ENCODE measurements around the gene GAS7.
"Not testable (repeated sequence)": the region's sequence is repeated elsewhere in the genome, so short reads cannot be mapped to it uniquely, and the experiment has no call there.

The GAS7 gene

DNA sequence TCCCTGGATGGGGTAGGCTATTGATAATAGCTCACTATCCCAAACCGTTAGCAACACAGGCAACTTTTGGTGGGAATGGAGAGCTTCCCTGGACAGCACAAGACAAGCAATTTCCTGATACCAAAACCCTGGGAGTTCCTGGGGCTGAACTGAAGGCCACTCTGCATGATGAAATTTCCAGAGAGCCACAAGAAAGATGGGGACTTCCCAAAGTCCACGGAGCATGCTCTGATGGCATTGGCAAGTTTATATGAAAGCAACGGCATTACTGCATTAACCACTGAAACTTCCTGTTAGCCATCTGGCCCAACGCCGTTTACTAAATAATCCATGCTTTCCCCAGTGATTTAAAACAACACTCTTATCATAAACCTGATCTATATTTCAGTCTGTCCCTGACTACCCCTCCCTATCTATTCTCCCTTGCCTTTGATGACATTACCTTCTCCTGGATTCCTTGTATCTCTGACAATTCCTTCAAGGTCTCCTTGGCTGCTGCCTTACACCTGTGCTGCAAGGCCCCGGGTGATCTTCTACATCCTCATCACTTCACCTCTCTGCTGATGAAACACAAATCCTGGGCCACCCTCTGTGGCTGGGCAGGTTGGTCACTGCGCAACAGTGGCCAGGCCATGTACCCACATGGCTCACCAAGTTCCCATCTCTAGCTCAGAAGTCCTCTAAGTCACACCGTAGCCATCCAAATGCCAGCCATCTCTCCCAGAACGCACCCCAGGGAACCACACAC is 184.9 kb downstream of the GAS7 start:
- Mint-ChIP-seq H3K4me1 (peaks cover 7% of the 10 kb centered on the region), H3K27me3 (peaks cover 4% of the 10 kb centered on the region), H3K9me3 (no peaks in the 10 kb centered on the region), H3K27ac (peak overlapping the region; percentile 72 to 88), H3K4me3 (peak overlapping the region in 1 of 2 donors; percentile 3)
- DNase-seq (peak in 1 of 2 donors; percentile 19), ATAC-seq (peak; percentile 48)

- ATAC-seq (no peak), DNase-seq (no peak)
- Mint-ChIP-seq H3K9me3 (no peaks in the 10 kb centered on the region), H3K4me1 (peaks cover 7% of the 10 kb centered on the region), H3K27ac (no peak overlapping the region), H3K27me3 (no peaks in the 10 kb centered on the region), H3K4me3 (no peak overlapping the region)
Measured at GRCh38 chr17:10010752-10011151, 187.7 kb downstream of the GAS7 start.

DNA sequence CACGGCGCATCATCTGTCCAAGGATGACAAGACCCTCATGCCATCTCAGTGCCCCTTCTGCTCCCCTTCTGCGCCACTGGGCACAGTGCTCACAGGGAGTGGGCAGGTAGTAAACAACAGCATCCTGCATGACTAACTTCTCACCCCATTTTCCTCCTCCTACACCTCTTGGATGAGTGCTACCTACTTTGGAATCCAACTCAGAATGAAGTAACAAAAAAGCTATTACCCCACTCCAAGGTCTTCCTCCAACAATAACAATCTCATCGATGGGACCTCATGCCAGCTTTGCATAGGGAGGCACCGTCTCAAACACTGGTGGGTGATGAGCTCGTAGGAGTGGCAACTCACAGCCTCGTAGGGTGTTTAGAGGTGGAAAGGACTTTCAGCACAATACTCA is 194.7 kb downstream of the GAS7 start:
- H3K4me3 Mint-ChIP-seq = no peak overlapping the region
- ATAC-seq (no peak), DNase-seq (no peak)
- peaks cover 9% of the 10 kb centered on the region for H3K27me3 Mint-ChIP-seq
- H3K9me3 Mint-ChIP-seq = no peaks in the 10 kb centered on the region
- H3K27ac Mint-ChIP-seq = no peak overlapping the region
- H3K4me1 Mint-ChIP-seq = no peaks in the 10 kb centered on the region

DNA sequence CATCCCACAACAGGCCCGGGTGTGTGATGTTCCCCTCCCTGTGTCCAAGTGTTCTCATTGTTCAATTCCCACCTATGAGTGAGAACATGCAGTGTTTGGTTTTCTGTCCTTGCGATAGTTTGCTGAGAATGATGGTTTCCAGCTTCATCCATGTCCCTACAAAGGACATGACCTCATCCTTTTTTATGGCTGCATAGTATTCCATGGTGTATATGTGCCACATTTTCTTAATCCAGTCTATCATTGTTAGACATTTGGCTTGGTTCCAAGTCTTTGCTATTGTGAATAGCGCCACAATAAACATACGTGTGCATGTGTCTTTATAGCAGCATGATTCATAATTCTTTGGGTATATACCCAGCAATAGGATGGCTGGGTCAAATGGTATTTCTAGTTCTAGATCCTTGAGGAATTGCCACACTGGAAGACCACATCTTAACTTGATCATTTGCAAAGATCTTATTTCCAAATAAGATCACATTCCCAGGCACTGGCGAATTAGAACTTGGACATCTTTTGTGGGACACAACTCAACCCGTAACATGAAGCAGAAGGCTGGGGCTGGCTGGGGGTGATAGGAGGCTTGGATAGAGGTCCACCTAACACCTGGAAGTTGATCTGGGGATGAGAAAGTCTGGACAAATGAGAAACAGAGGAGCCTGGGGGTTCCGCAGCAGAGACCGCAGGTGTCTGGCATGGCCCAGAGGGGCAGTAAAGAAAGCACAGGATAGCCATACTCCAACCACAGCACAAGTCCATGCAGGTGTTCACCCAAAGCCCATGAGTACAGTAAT is 195.6 kb downstream of the GAS7 start:
- not testable (repeated sequence) for ATAC-seq, H3K9me3 Mint-ChIP-seq, H3K4me3 Mint-ChIP-seq, H3K4me1 Mint-ChIP-seq, H3K27me3 Mint-ChIP-seq, H3K27ac Mint-ChIP-seq, DNase-seq

- Mint-ChIP-seq H3K9me3 (no peaks in the 10 kb centered on the region), H3K4me1 (no peaks in the 10 kb centered on the region), H3K27ac (no peak overlapping the region), H3K27me3 (peaks cover 9% of the 10 kb centered on the region), H3K4me3 (no peak overlapping the region)
- ATAC-seq (no peak), DNase-seq (no peak)
Measured at GRCh38 chr17:10001306-10001873, 197.0 kb downstream of the GAS7 start.

DNA sequence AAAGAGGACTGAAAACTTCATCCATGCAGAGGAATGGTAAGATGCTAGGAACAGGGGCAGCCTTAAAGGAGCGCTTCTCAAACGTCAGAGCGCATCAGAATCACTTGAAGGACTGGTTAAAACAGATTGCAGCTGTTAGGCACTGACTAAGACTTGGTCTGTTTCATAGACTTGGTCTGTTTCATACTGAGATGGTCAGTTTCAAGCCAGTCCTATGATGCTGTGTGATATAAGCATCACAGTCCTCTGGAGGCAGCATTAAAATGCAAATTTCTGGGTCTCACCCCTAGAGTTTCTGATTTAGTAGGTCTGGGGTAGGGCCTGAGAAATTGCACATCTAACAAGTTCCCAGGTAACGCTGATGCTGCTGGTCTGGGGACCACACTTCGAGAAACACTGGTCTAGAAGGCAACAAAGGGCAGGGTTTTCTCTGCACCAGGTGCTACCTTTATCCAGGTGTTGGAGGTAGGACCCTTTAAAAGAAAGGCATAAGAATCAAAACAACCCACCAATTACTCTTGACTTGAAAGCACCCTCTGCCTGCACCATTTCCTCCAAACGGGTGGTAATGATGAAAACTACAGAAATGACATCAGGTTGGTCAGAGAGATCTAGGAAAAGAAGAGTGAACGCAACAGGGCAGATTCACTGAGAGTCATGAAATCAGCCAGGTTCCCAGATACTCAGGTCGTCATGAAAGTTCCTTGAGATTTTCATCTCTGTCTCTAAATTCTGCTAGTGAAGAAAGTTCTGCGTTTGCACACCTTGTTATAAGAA is 198.3 kb downstream of the GAS7 start:
- no peaks in the 10 kb centered on the region for H3K9me3 Mint-ChIP-seq
- DNase-seq (no peak), ATAC-seq (no peak)
- no peaks in the 10 kb centered on the region for H3K4me1 Mint-ChIP-seq
- H3K4me3 Mint-ChIP-seq = no peak overlapping the region
- peaks cover 9% of the 10 kb centered on the region for H3K27me3 Mint-ChIP-seq
- H3K27ac Mint-ChIP-seq = no peak overlapping the region

DNA sequence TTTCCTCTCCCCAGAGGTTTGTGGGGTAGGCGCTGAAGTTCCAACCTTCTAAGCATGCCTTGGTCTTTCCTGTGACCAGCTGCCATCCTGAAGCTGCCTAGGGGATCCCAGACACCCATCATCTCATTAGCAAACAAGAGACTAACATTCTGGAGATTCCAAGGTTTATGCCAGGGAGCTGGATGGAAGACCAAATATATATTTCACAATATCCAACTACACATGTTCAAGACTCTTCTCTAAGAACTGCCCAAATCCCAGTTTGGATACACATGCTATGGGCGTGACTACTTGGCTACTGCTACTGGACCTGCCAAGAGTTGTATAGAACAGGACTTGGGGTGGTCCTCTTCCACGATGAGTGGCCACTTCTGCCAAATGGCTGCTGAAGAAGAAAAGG is 200.3 kb downstream of the GAS7 start:
- H3K27ac Mint-ChIP-seq = no peak overlapping the region
- no peak for DNase-seq

DNA sequence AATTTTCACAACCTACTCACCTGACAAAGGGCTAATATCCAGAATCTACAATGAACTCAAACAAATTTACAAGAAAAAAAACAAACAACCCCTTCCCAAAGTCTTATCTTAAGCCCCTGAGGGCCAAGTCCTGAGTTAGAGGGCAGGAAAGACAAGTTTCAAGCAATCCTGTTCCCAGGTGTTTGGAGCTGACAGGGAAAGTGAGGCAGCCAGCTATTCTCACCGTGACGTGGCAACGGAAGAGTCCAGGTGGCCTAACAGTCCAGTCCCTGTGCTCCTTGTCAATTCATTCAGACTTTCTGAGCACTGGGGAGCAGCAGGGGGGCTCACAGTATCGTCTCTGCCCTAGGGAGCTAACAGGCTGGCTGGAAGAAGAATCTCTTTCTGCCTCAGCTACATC is 203.6 kb downstream of the GAS7 start:
- H3K27ac Mint-ChIP-seq = no peak overlapping the region
- peaks cover 0 to 5% of the 10 kb centered on the region in 2 donors for H3K9me3 Mint-ChIP-seq
- DNase-seq (no peak), ATAC-seq (no peak)
- no peaks in the 10 kb centered on the region for H3K4me1 Mint-ChIP-seq
- H3K27me3 Mint-ChIP-seq = no peaks in the 10 kb centered on the region
- H3K4me3 Mint-ChIP-seq = no peak overlapping the region

More for the DNA sequence above, 200.3 kb downstream of the GAS7 start:
- Mint-ChIP-seq H3K9me3 (no peaks in the 10 kb centered on the region), H3K27me3 (peaks cover 9% of the 10 kb centered on the region), H3K4me3 (no peak overlapping the region), H3K4me1 (no peaks in the 10 kb centered on the region)
- no peak for ATAC-seq

DNA sequence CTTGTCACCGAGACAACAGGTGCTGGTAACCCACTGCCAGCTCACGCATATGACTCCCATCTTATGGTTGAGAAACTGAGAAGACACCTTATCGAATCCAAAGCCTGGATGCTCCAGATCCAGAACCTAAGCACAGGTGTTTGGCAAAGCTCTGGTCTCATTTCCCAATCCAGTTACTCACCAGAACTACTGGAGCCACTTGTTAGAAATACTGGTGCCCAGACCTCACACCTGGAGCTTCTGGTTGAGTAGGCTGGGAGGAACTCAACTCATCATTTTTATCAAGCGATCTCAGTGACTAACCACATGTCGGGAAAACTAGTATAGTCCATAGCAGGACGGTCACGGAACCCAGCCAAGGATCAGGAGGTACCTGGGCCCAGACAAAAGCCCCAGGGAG is 206.6 kb downstream of the GAS7 start:
- no peak for DNase-seq
- Mint-ChIP-seq H3K4me3 (no peak overlapping the region), H3K27me3 (no peaks in the 10 kb centered on the region), H3K9me3 (peaks cover 5% of the 10 kb centered on the region in 2 donors), H3K4me1 (no peaks in the 10 kb centered on the region), H3K27ac (no peak overlapping the region)
- ATAC-seq = no peak

GRCh38 chr17:9991351-9991750 is 207.1 kb downstream of the GAS7 start:
- ATAC-seq = no peak

DNA sequence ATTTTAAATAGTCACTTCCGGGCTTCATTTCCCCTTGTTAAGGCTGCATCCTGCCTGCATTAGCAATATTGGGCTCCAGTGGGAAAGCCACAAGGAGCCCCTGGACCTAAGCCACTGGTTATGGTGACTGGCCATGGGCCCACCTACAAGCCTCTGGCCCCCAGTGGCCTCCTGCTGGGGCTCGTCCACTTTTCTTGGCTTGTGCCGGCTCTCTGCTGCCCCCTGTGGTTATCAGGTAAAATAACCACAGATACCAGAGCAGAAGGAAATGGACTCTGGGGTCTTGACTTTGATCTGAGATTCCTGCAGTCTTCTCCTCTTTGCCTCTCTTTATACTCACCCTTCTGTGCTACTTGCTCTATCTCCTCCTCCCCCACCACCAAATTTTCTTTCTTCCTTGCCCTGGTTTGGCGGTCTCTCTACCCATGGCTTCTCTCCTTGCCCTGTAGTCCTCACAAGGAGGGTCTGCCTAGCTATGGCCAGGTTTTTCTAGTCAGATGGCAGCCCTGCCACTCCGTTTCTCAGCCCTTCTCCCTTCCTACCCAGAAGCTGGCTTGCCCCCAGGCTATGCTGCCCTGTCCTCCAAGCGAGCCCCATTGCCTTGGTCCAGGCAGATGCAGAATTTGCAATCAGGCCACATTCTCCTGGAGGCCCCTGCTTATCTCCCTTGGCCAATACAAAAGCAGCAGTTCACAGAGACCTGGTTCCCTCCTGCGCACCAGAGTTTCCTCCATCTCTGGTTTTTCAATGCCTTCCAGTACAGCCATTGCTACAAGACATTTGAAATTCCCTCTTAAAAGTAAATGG is 210.4 kb downstream of the GAS7 start:
- Mint-ChIP-seq H3K27me3 (no peaks in the 10 kb centered on the region), H3K9me3 (peaks cover 5% of the 10 kb centered on the region in 2 donors), H3K4me1 (no peaks in the 10 kb centered on the region), H3K27ac (peak overlapping the region in 1 of 2 donors; percentile 7), H3K4me3 (no peak overlapping the region)
- DNase-seq = peak; percentile 12 to 30
- ATAC-seq = no peak

More at GRCh38 chr17:9991351-9991750, 207.1 kb downstream of the GAS7 start:
- H3K9me3 Mint-ChIP-seq = peaks cover 5% of the 10 kb centered on the region in 2 donors
- H3K27ac Mint-ChIP-seq = no peak overlapping the region
- no peak for DNase-seq
- no peak overlapping the region for H3K4me3 Mint-ChIP-seq
- no peaks in the 10 kb centered on the region for H3K27me3 Mint-ChIP-seq
- no peaks in the 10 kb centered on the region for H3K4me1 Mint-ChIP-seq

- Mint-ChIP-seq H3K9me3 (peaks cover under 1 to 5% of the 10 kb centered on the region in 2 donors), H3K27me3 (no peaks in the 10 kb centered on the region), H3K4me3 (no peak overlapping the region), H3K27ac (peak overlapping the region; percentile 7 to 24), H3K4me1 (no peaks in the 10 kb centered on the region)
- DNase-seq (no peak), ATAC-seq (no peak)
Measured at GRCh38 chr17:9986754-9987382, 211.5 kb downstream of the GAS7 start.

DNA sequence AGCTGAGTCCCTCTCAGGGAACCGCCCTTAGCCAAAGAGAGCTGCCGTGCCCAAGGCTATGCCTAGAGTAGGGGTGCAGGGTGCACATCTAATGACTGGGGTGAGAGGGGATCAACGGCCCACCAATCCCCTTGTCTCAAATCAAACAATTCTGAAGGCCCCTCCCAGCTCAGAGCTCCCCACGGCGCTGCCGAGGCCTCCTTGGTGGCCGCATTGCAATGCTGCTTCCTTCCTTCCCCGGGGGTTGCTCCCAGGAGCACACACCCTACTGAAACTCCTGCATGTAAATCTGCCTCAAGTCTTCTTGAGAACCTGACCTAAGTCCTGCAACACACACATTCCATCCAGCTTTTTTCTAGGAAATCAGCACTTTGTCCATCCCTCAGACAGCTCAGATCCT is 212.8 kb downstream of the GAS7 start:
- Mint-ChIP-seq H3K27me3 (no peaks in the 10 kb centered on the region), H3K27ac (no peak overlapping the region), H3K4me3 (no peak overlapping the region), H3K9me3 (peaks cover 0 to 5% of the 10 kb centered on the region in 2 donors), H3K4me1 (no peaks in the 10 kb centered on the region)
- ATAC-seq (no peak), DNase-seq (no peak)

DNA sequence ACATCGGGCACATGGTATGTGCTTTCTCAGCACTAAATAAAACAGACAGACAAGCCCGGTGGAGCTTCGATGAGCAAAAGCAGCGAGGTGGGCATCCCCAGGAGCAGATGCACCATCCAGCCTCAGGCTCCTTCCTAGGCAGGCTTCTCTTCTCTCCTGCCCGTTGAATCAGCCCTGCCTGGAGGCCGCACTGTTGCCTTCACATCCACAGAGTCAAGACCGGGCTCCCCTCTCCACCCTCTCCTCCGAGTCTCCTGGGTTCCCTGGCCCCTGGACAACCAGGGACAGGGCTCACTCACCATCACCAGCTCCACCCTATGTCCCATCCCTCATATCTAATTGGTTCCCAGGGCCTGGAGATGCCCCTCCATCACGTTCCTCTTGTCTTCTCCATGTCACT is 213.6 kb downstream of the GAS7 start:
- Mint-ChIP-seq H3K4me1 (no peaks in the 10 kb centered on the region), H3K27me3 (no peaks in the 10 kb centered on the region), H3K27ac (no peak overlapping the region), H3K9me3 (peaks cover 0 to 5% of the 10 kb centered on the region in 2 donors), H3K4me3 (no peak overlapping the region)
- DNase-seq (no peak), ATAC-seq (no peak)

All from stimulated activated naive CD8-positive, alpha-beta T cell treated with anti-CD3 and anti-CD28 coated beads, Interleukin-15, amount 100 ng/mL, for 72 hours (primary cell).